ENCODE measurements around the gene ZNF345. TPM values are rescaled to one million over a fixed set of nuclear protein-coding genes. Genes with fewer than 3 reads are reported as not detected.

The ZNF345 gene
- total RNA-seq, 5 donors from 2014 or later (not counting 1 experiment from before 2014, with no cell fraction given) = 8.3 to 16.4 (median 11.7) TPM

GRCh38 chr19:36915992-36916830 lies 65.5 kb downstream of the ZNF345 start, which contains the start of the genes ZNF568 and ZNF829:
Gene ZNF568 (plus strand): TSS chr19:36916332. CDS start chr19:36922771, 6,439 bp downstream.
Gene ZNF829 (minus strand): TSS chr19:36916291. CDS start chr19:36915167, 1,124 bp downstream.
- no peaks in the 10 kb centered on the region for H3K27me3 ChIP-seq (replicated peaks in 1 of 2; ENCODE audit: control insufficient read depth in 2 of 2, extremely low read depth in 1 of 2, insufficient read depth in 2 of 2, low read length in 1 of 2)
- H3K36me3 ChIP-seq (ENCODE audit: control insufficient read depth in 2 of 2, extremely low read depth in 1 of 2, insufficient read depth in 1 of 2, low read length in 1 of 2) = peaks cover 0 to 21% of the 10 kb centered on the region in 2 donors
- Mint-ChIP-seq H3K27ac (peak within 1 kb of the TSS; percentile 90), H3K9me3 (peaks cover 6 to 19% (median 15%) of the 10 kb centered on the region in 3 donors), H3K4me1 (peaks cover 26 to 32% (median 32%) of the 10 kb centered on the region in 3 donors), H3K4me3 (peak within 1 kb of the TSS; percentile 85 to 97 (median 93)), H3K27me3 (no peaks in the 10 kb centered on the region), H3K36me3 (peaks cover 70% of the 10 kb centered on the region)
- POLR2A ChIA-PET = interaction anchor here in 1 of 2 donors (0.7 kb wide), 1 partner anchor 311 kb away, joined by 3 read pairs; the partner anchor contains the start of gene ZNF382
- DNase-seq (peak; percentile 78 to 98 (median 95)), ATAC-seq (replicated peaks in 1 of 4) (peak; percentile 95 to 96 (median 95))
- peak within 1 kb of the TSS; percentile 96 for H3K27ac ChIP-seq (ENCODE audit: low read length)
- H3K4me3 ChIP-seq (ENCODE audit: control insufficient read depth in 1 of 2, extremely low read depth in 1 of 2, low read length in 1 of 2) = peak within 1 kb of the TSS; percentile 88 to 97
- CTCF ChIA-PET = interaction anchor here (0.5 to 1.0 kb wide), 4 partner anchors 66 to 537 kb away, joined by 3 to 7 read pairs (median 3); partner anchors contain the start of genes ZFP14 (in 1 of the 2) and ZNF420 (in 1 of the 2)
- 1% methylated on average over 49 of the region's 57 CpGs for WGBS (ENCODE audit: insufficient coverage)
- H3K9me3 ChIP-seq = no peaks in the 10 kb centered on the region
- H3K4me1 ChIP-seq (ENCODE audit: control insufficient read depth in 1 of 2, extremely low read depth in 1 of 2, insufficient read depth in 2 of 2, low read length in 2 of 2) = peaks cover 9 to 14% of the 10 kb centered on the region in 2 experiments

GRCh38 chr19:36916991-36917390 lies 66.3 kb downstream of the ZNF345 start:
- H3K4me3 ChIP-seq (ENCODE audit: control insufficient read depth in 1 of 2, extremely low read depth in 1 of 2, low read length in 1 of 2) = peak overlapping the region; percentile 88 to 97
- H3K27me3 ChIP-seq (replicated peaks in 1 of 2; ENCODE audit: control insufficient read depth in 2 of 2, extremely low read depth in 1 of 2, insufficient read depth in 2 of 2, low read length in 1 of 2) = no peaks in the 10 kb centered on the region
- ChIA-PET POLR2A (interaction anchor here (0.6 to 0.7 kb wide), 2 partner anchors 312 to 521 kb away, joined by 3 to 6 read pairs; partner anchors contain the start of gene ZNF382 (in 1 of the 2)), CTCF (interaction anchor here in 1 of 2 donors (1.0 kb wide), 1 partner anchor 538 kb away, joined by 3 read pairs; the partner anchor contains the start of gene ZFP14)
- H3K36me3 ChIP-seq (ENCODE audit: control insufficient read depth in 2 of 2, extremely low read depth in 1 of 2, insufficient read depth in 1 of 2, low read length in 1 of 2) = peaks cover under 1 to 22% of the 10 kb centered on the region in 2 donors
- no peak for ATAC-seq (replicated peaks in 1 of 4)
- Mint-ChIP-seq H3K9me3 (peaks cover 2 to 23% (median 14%) of the 10 kb centered on the region in 3 donors), H3K4me3 (peak overlapping the region; percentile 85 to 97 (median 93)), H3K27me3 (no peaks in the 10 kb centered on the region), H3K36me3 (peaks cover 69% of the 10 kb centered on the region), H3K4me1 (peaks cover 26 to 32% (median 32%) of the 10 kb centered on the region in 3 donors), H3K27ac (peak overlapping the region; percentile 90)
- H3K27ac ChIP-seq (ENCODE audit: low read length) = peak overlapping the region; percentile 96
- no peaks in the 10 kb centered on the region for H3K9me3 ChIP-seq
- 92% methylated on average over 4 of the region's 7 CpGs for WGBS (ENCODE audit: insufficient coverage)
- peaks cover 9 to 14% of the 10 kb centered on the region in 2 experiments for H3K4me1 ChIP-seq (ENCODE audit: control insufficient read depth in 1 of 2, extremely low read depth in 1 of 2, insufficient read depth in 2 of 2, low read length in 2 of 2)
- DNase-seq = peak in 1 of 35 experiments; percentile 1

- peaks cover 70% of the 10 kb centered on the region for H3K36me3 Mint-ChIP-seq
- H3K4me3 Mint-ChIP-seq = peak overlapping the region; percentile 41 to 97 (median 93)
- Histone ChIP-seq H3K4me3 (ENCODE audit: control insufficient read depth in 1 of 2, extremely low read depth in 1 of 2, low read length in 1 of 2) (no peak overlapping the region), H3K9me3 (no peaks in the 10 kb centered on the region), H3K27ac (ENCODE audit: low read length) (no peak overlapping the region), H3K4me1 (ENCODE audit: control insufficient read depth in 1 of 2, extremely low read depth in 1 of 2, insufficient read depth in 2 of 2, low read length in 2 of 2) (peaks cover 9 to 14% of the 10 kb centered on the region in 2 experiments), H3K27me3 (replicated peaks in 1 of 2; ENCODE audit: control insufficient read depth in 2 of 2, extremely low read depth in 1 of 2, insufficient read depth in 2 of 2, low read length in 1 of 2) (no peaks in the 10 kb centered on the region), H3K36me3 (ENCODE audit: control insufficient read depth in 2 of 2, extremely low read depth in 1 of 2, insufficient read depth in 1 of 2, low read length in 1 of 2) (peaks cover 4 to 29% of the 10 kb centered on the region in 2 donors)
- no CpG with 5 or more reads among the region's 9 CpGs for WGBS (ENCODE audit: insufficient coverage)
- H3K9me3 Mint-ChIP-seq = peaks cover 5 to 31% (median 15%) of the 10 kb centered on the region in 3 donors
- H3K27ac Mint-ChIP-seq = no peak overlapping the region
- POLR2A ChIA-PET = no interaction called here
- no peaks in the 10 kb centered on the region for H3K27me3 Mint-ChIP-seq
- no peak for DNase-seq
- CTCF ChIA-PET = interaction anchor here in 1 of 2 donors (0.6 kb wide), 1 partner anchor 718 kb away, joined by 7 read pairs; no protein-coding TSS in a partner anchor
- no peak for ATAC-seq (replicated peaks in 1 of 4)
- peaks cover 26 to 32% (median 32%) of the 10 kb centered on the region in 3 donors for H3K4me1 Mint-ChIP-seq
Measured at GRCh38 chr19:36918090-36918489, 67.4 kb downstream of the ZNF345 start.

Other genes with a start within 250 kb of the ZNF345 start
- 10 to 100 TPM; 10.4 to 21.8 (median 18.6) TPM for gene ZNF382, start 245.6 kb upstream of the ZNF345 start, total RNA-seq
- 10 to 100 TPM in 4 of 5 donors, 1 to 10 TPM in 1; 9.7 to 15.7 (median 12.9) TPM for gene ZNF461, start 184.0 kb upstream of the ZNF345 start, total RNA-seq
- 10 to 100 TPM in 4 of 5 donors, 1 to 10 TPM in 1; 8.7 to 19.1 (median 12.6) TPM for gene ZNF567, start 163.3 kb upstream of the ZNF345 start, total RNA-seq
- 1 to 10 TPM; 1.5 to 5.7 (median 4.7) TPM for gene ZNF850, start 78.1 kb upstream of the ZNF345 start, total RNA-seq
- gene ZNF790, start 12.5 kb upstream of the ZNF345 start, total RNA-seq = 10 to 100 TPM in 3 of 5 donors, 1 to 10 TPM in 2; 4.7 to 12.9 (median 11.7) TPM
- 1 to 10 TPM; 4.4 to 7.8 (median 6.7) TPM for gene ZNF829, start 65.4 kb downstream of the ZNF345 start, total RNA-seq
- gene ZNF568, start 65.5 kb downstream of the ZNF345 start, total RNA-seq = 10 to 100 TPM in 3 of 5 donors, 1 to 10 TPM in 2; 7.8 to 24.5 (median 19.3) TPM
- gene ZNF420, start 227.6 kb downstream of the ZNF345 start, total RNA-seq = 10 to 100 TPM in 3 of 5 donors, 1 to 10 TPM in 2; 9.5 to 28.2 (median 26.2) TPM

All from T-cell (primary cell).